HG02840 (cell line): ENCODE data around the gene CEP44.
"Not testable (repeated sequence)": the region's sequence is repeated elsewhere in the genome, so short reads cannot be mapped to it uniquely, and the experiment has no call there.

Experiments
- ATAC-seq: cut with Tn5 transposase; IDR thresholded peaks from one replicate; pipeline ENCODE4 v1.9.1; 2021; ENCODE audit warnings: mild to moderate bottlenecking, moderate library complexity, moderate number of reproducible peaks; ENCODE audit not compliant: unreplicated experiment, low FRiP score

The CEP44 gene

GRCh38 chr4:174380206-174380605, 96.5 kb downstream of the CEP44 start:
- ATAC-seq, result not testable (repeated sequence)

- ATAC-seq, result no peak
These were observed 97.2 kb downstream of the CEP44 start for GRCh38 chr4:174380699-174381439.

DNA sequence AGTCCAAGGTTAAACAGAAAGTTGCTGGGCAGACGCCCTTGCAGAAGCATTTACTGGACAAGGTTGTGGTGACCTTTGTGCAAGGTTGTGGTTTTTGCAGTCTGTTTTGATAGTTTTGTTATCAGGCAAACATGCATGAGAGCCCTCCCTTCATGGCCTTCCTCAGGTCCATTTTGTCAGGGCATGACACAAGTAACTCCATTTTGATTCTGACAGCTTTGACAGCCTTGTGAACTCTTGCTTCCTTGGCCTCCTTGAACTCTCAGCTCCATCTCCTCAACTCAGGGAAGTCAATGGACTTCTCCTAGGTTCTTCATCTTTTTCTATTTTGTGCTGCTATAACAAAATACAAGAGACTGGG, 97.7 kb downstream of the CEP44 start:
- ATAC-seq, result no peak
